HuH-7.5 (cell line): ENCODE results near the gene PIGU.
"Not testable (repeated sequence)": the region's sequence is repeated elsewhere in the genome, so short reads cannot be mapped to it uniquely, and the experiment has no call there.

Experiments
- DNase-seq: peaks from one replicate; pipeline ENCODE4 v3.0.0; 2011; ENCODE audit warnings: low spot score

Gene PIGU

DNA sequence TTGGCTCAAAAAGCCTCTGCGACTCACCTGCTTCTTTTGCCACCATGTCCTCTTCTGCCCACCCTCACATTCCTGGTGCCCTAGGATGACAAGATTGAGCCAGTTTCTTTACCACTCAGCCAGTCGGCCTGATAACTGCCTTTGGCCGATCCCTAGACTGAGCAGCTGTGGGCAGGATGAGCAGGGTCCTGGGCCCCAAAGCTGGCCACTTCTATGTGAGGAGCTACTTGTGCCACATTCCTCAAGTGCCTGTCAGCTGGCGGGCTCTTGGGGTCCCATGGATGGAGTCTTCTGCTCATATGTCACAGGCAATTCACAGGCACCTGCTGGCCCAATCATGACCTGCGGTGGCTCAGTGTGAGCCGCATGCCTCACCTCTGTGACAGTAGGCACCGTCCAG is 144.1 kb downstream of the PIGU start:
- no peak for DNase-seq

- DNase-seq: no peak
Observed at GRCh38 chr20:34532320-34532719, 144.6 kb downstream of the PIGU start.

GRCh38 chr20:34531608-34532265 is 145.2 kb downstream of the PIGU start:
- DNase-seq: no peak

DNA sequence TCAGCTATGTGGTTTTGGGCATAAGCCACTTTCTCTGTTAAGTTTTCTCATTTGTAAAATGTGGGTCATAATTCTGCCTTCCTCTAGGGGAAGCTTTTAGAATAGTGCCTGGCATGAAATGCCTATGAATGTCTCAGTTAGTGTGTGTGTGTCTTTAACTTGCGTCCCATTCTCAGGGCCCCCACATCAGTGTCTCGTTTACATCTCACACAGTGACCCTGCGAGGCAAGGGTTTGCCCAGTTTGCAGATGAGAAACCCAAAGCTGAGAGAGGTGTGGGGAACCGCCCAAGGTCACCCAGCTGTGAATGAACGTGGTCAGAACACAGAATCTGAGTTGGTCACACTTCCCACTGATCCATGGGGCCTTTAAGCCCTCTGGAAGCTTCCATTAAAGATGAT is 146.6 kb downstream of the PIGU start:
- DNase-seq: no peak

DNA sequence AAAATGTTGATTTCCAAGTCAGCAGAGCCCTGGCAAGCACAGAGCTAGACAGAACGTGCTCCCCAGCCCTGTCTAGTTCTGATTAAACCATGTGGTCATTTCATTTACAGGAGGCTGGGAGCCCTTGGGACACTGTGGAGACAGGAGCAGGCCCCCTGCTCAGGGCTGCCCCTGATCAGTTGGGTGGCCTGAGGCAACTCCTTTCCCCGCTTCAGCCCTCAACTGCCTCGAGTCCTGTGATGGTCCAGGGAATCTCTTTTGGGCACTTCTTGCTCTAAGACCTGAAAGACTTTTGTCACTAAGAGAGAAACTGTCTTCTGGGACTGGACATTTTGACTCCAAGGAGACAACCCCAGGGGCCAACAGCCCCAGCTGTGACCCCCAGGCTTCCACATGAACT is 147.2 kb downstream of the PIGU start:
- DNase-seq: no peak

GRCh38 chr20:34528921-34529297 is 148.0 kb downstream of the PIGU start:
- DNase-seq: no peak

GRCh38 chr20:34527016-34527415 is 149.9 kb downstream of the PIGU start:
- DNase-seq: no peak

DNA sequence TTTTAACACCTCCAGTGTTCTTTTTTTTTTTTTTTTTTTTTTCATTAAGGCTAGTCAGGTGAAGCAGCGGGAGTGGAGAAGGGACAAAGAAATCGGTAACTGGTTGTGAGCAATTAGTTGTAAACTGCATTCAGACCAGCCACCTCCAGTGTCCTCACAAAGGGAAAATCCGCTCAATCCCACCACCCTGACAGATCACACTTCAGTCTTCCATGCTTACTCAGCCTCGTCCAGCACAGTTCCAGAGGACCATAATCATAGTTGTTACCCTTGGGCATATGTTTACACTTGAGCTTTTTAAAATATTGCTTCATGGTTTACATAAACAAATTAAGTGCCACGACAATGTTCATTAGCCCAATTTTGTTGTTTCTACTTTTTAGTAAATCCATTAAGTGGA is 150.4 kb downstream of the PIGU start:
- DNase-seq: no peak

DNA sequence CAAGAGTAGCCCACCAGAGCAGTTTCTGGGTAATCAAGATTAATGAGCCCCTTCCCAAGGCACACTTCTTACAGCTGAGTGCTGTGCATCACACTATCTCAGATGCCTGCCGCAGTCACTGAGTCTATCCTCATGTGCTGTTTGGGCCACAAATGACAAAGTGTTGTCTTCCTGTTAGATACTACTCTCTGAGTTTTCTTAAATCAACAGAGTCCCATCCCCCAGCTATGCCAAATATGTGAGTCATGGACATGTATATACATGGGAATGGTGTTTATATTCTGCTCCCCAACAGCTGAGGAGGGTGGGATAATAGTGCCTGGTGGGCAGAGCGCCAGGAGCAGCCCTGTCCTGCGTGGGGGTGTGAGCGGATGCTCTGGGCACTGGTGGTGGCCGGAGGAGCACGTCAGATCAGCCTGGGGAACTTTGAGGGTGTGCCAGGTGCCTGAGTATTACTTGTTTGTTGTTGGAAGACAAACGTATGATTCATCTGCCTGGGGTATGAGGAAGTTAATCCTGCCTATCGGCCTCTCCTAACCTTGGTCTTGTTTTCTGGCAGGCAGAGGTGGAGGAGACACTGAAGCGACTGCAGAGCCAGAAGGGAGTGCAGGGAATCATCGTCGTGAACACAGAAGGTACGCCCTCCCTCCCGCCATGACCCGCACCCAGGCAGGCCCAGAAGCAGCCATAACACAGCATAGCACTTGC is 151.0 kb downstream of the PIGU start:
- DNase-seq: peak; percentile 61

- no peak for DNase-seq
Observed at GRCh38 chr20:34525342-34525708, 151.6 kb downstream of the PIGU start.

DNA sequence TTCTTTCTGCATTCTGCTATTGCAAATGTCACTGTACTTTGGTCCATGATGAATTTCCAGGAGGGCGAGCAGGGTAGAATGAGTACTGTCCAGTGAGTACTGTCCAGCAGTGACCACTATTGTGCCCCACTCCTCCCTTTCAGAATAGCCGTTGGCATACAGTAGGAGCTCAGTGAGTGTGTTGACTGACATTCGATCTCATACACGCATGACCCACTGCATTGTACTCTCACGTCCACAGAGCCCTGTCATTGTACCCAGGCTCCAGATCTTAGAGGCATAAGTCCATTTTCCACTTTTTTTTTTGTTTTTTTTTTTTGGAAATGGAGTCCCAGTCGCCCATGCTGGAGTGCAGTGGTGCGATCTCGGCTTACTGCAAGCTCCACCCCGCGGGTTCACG is 152.5 kb downstream of the PIGU start:
- no peak for DNase-seq

GRCh38 chr20:34522969-34523871 is 153.7 kb downstream of the PIGU start:
- DNase-seq: peak; percentile 71

DNA sequence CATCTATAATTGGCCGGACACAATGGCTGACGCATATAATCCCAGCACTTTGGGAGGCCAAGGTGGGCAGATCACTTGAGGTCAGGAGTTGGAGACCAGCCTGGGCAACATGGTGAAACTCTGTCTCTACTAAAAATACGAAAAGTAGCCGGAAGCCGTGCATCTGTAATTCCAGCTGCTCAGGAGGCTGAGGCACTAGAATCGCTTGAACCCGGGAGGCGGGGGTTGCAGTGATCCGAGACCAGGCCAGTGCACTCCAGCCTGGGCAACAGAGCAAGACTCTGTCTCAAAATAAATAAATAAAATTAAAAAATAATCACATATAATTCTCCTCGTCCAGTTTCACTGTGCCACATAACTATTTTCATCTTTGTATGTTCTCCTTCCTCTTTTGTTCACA is 157.1 kb downstream of the PIGU start:
- not testable (repeated sequence) for DNase-seq

DNA sequence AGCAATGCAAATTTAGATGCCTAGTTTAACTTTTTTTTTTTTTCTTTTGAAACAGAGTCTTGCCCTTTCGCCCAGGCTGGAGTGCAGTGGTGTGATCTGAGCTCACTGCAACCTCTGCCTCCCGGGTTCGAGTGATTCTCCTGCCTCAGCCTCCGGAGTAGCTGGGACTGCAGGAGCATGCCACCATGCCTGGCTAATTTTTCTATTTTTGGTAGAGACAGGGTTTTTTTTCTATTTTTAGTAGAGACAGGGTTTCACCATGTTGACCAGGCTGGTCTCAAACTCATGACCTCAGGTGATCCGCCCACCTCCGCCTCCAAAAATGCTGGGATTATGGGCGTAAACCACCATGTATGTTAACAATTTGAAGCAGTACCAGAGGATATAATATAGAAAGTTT is 158.0 kb downstream of the PIGU start:
- not testable (repeated sequence) for DNase-seq

DNA sequence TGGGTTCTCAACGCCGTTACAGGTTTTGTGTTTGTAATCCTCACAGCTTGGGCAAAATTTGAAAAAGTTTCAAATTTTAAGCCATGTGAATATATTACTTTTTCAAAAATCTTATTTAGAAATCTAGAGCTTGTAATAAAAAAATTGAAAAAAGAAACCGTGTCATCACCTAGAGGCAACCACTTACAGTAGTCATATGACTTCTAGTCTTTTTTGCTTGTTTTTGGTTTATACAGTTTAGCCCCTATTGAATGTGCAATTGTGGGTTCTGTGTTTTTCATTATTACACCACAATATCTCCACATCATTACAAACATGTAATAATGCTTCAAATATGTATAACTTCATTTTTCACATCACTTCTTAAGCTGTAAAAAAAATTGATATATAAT is 159.8 kb downstream of the PIGU start:
- DNase-seq: no peak

- DNase-seq: peak; percentile 91
Observed at GRCh38 chr20:34516247-34517113, 160.4 kb downstream of the PIGU start, which contains the start of gene DYNLRB1. Gene DYNLRB1, plus strand, starts transcription at chr20:34516422. Its CDS starts 37 bp downstream, at chr20:34516459.

GRCh38 chr20:34515484-34516246 is 161.2 kb downstream of the PIGU start:
- peak; percentile 80 for DNase-seq

DNA sequence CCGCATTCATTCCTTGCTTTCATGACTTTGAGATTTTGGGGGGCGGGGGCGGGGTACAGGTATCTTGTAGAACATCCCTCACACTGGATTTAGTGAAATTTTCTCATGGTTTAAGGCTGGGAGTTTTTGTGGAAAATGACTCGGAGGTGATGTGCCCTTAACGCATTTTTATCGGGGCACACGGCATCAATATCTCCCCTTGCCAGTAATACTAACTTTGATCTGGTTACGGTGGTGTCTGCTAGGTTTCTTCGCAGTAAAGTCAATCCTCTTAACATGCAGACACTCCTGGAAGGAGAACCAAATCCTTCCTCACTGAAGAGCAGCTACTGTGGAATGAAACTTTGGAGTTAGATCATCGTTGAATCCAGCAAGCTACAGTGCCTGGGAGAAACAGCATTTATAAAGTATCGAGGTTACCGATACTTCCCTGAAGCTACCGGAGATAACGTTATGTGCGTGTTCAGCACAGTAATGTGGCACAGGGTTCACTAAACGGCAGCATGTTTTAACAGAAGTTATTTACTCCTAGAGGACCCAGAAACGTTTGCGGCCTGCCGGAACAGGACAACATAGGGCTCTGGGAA is 161.9 kb downstream of the PIGU start:
- no peak for DNase-seq

DNA sequence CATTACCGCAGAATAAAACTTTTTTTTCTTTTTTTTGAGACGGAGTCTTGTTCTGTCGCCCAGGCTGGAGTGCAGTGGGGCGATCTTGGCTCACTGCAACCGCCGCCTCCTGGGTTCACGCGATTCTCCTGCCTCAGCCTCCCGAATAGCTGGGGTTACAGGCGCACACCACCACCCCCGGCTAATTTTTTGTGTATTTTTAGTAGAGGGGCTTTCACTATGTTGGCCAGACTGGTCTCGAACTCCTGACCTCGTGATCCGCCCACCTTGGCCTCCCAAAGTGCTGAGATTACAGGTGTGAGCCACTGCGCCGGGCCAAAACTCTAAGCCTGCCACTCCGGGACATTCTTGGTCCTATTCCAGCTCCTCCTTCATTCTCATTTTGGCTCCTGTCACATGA is 162.9 kb downstream of the PIGU start:
- DNase-seq: not testable (repeated sequence)

DNA sequence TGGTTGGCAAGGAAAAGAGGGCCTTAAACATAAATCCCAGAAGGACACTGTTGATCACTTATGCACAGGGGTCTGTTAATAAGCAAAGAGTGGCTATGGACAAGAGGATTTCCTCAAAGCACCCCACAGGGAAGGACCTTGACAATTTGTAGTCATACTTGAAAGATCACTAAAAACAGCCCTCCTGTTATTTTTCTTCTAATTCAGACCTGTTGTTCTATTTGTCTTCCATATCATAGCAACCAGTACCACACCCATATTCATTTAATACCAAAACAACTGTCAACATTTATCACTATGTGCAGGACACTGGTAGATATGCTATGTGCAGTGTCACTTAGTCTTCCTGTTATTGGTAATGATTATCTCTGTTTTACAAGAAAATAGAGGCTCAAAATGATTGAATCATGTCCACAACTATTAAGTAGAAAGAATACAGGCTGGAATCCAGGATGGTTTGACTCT is 163.9 kb downstream of the PIGU start:
- no peak for DNase-seq
